ENCODE data around the gene FERD3L.

Gene FERD3L

GRCh38 chr7:19098510-19098909, 46.7 kb downstream of the FERD3L start:
- no peak for DNase-seq

- DNase-seq: no peak
Measured at GRCh38 chr7:19097165-19098055, 47.8 kb downstream of the FERD3L start.

- DNase-seq: no peak
Measured at GRCh38 chr7:19095353-19095860, 49.8 kb downstream of the FERD3L start.
